ENCODE measurements around the gene DDX42.

DNA sequence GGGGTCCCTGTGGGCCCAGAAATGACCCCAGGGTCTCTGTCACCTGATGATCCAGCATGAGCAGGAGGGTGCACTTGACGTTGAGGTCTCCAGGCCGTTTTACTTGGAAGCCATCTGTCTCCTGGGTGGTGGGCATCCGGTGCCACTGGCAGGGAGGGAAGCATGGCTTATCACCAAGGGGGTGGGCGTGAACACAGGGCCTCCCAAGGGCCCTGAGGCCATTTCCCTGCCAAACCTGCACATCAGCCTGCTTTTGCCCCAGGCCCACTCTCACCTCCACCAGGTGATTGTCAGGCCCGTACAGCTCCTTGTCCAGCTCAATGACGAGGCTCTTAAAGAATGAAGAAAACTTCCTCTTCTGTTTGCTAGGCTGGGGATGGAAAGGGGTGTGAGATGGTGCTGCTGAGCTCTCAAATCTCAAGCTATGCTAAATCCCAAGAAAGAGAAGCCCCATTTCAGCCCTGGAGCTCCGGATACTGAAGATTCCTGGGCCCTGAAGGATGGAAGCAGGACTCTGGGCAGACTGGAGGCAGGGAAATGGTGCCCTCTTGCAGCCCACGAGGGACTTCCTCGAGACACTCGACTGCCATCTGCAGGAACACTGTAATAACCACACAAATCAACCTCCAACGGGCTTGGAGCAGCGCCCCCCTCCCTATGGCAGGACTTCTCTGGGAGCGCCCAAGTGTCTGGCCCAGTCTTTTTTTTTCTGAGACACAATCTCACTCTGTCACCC is 60.6 kb downstream of the DDX42 start:
- TF ChIP-seq, protein P1, sequence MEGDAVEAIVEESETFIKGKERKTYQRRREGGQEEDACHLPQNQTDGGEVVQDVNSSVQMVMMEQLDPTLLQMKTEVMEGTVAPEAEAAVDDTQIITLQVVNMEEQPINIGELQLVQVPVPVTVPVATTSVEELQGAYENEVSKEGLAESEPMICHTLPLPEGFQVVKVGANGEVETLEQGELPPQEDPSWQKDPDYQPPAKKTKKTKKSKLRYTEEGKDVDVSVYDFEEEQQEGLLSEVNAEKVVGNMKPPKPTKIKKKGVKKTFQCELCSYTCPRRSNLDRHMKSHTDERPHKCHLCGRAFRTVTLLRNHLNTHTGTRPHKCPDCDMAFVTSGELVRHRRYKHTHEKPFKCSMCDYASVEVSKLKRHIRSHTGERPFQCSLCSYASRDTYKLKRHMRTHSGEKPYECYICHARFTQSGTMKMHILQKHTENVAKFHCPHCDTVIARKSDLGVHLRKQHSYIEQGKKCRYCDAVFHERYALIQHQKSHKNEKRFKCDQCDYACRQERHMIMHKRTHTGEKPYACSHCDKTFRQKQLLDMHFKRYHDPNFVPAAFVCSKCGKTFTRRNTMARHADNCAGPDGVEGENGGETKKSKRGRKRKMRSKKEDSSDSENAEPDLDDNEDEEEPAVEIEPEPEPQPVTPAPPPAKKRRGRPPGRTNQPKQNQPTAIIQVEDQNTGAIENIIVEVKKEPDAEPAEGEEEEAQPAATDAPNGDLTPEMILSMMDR (IDR thresholded peaks at IDR 0.05) = peak in 4 of 6 experiments; percentile 34 to 70 (median 46)
- no peak for TF ChIP-seq POLR2A (IDR thresholded peaks at IDR 0.05)

Data from esophagus squamous epithelium (tissue), 4 donors.